Measurements from ENCODE around the gene CSRNP2.

GRCh38 chr12:51071663-51072062 is 11.7 kb downstream of the CSRNP2 start:
- TF ChIP-seq CTCF (IDR thresholded peaks at IDR 0.05): no peak
- no peak for TF ChIP-seq ZFX (IDR thresholded peaks at IDR 0.05; ENCODE audit: borderline replicate concordance)

Data from 22Rv1 (cell line).